ENCODE data around the gene NEK8. TPM values are rescaled to one million over a fixed set of nuclear protein-coding genes. Genes with fewer than 3 reads are reported as not detected.

Gene NEK8
- total and polyA plus RNA-seq, 9 of the 15 experiments (the other 6 are each of a cell fraction or from before 2014, with no cell fraction given): 0.98 to 16.6 (median 4.6) TPM

DNA sequence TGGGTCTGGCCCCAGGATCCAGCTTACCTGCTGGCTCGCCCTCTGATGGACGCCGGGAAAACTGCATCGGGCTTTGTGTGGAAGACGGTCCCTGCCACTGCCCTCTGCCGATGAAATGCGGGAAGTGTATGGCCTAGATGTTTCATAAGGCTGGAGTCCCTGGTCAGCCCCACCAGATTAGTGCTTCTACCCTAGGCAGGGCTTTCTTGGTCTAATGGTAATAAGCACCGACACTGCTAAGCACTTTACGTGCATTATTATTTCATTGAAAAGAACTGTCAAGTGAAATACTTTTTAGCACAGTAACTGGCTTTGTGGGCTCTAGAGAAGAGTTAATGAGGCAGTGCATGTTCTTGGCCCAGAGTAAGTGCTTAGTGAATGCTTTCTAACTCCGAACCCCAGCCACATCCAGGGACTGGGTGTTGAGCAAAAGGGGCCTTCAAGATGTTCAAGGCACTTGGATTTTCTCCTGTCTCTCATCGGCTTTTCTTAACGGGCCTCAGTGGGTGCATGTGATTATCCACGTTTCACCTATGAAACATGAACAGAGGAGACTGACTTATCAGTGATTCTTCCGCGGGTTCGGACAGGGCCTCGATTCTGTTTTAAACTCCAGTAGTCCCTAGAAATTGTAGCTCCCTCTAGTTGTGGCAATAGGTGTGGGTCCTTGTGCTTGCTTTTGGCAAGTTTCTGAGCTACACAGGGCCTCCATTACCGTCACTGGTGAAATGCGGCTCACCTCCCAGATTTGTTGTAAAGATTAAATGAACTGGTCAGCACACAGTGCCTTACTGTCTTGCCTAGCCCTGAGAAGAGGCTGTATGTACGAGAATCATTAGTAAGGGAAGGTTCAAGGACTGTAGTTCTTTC is 21.8 kb downstream of the NEK8 start (continued):
- no peak for TF ChIP-seq PRDM10 (IDR thresholded peaks at IDR 0.05; ENCODE audit: partially characterized antibody)
- no peak for TF ChIP-seq PRPF4 (IDR thresholded peaks at IDR 0.05; ENCODE audit: insufficient read depth, low read depth, low read length, poor library complexity, severe bottlenecking)
- TF ChIP-seq, protein P1, sequence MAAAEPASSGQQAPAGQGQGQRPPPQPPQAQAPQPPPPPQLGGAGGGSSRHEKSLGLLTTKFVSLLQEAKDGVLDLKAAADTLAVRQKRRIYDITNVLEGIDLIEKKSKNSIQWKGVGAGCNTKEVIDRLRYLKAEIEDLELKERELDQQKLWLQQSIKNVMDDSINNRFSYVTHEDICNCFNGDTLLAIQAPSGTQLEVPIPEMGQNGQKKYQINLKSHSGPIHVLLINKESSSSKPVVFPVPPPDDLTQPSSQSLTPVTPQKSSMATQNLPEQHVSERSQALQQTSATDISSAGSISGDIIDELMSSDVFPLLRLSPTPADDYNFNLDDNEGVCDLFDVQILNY (CRISPR knock-in tag; IDR thresholded peaks at IDR 0.05): no peak
- TF ChIP-seq, protein P2, sequence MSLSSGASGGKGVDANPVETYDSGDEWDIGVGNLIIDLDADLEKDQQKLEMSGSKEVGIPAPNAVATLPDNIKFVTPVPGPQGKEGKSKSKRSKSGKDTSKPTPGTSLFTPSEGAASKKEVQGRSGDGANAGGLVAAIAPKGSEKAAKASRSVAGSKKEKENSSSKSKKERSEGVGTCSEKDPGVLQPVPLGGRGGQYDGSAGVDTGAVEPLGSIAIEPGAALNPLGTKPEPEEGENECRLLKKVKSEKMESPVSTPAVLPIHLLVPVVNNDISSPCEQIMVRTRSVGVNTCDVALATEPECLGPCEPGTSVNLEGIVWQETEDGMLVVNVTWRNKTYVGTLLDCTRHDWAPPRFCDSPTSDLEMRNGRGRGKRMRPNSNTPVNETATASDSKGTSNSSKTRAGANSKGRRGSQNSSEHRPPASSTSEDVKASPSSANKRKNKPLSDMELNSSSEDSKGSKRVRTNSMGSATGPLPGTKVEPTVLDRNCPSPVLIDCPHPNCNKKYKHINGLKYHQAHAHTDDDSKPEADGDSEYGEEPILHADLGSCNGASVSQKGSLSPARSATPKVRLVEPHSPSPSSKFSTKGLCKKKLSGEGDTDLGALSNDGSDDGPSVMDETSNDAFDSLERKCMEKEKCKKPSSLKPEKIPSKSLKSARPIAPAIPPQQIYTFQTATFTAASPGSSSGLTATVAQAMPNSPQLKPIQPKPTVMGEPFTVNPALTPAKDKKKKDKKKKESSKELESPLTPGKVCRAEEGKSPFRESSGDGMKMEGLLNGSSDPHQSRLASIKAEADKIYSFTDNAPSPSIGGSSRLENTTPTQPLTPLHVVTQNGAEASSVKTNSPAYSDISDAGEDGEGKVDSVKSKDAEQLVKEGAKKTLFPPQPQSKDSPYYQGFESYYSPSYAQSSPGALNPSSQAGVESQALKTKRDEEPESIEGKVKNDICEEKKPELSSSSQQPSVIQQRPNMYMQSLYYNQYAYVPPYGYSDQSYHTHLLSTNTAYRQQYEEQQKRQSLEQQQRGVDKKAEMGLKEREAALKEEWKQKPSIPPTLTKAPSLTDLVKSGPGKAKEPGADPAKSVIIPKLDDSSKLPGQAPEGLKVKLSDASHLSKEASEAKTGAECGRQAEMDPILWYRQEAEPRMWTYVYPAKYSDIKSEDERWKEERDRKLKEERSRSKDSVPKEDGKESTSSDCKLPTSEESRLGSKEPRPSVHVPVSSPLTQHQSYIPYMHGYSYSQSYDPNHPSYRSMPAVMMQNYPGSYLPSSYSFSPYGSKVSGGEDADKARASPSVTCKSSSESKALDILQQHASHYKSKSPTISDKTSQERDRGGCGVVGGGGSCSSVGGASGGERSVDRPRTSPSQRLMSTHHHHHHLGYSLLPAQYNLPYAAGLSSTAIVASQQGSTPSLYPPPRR (CRISPR knock-in tag; IDR thresholded peaks at IDR 0.05; ENCODE audit: borderline replicate concordance): no peak
- TF ChIP-seq PURB (CRISPR knock-in tag; IDR thresholded peaks at IDR 0.05; ENCODE audit: low read depth): no peak
- no peak for TF ChIP-seq ZNF436 (CRISPR knock-in tag; IDR thresholded peaks at IDR 0.05)
- TF ChIP-seq GTF2E2 (tag; IDR thresholded peaks at IDR 0.05): no peak
- no peak for TF ChIP-seq ZNF354B (CRISPR knock-in tag; IDR thresholded peaks at IDR 0.05)
- no peak for TF ChIP-seq SRF (CRISPR knock-in tag; IDR thresholded peaks at IDR 0.05)
- TF ChIP-seq ZNF384 (IDR thresholded peaks at IDR 0.05; ENCODE audit: low read depth, low read length): peak; percentile 53; the same call in 1 of the 2 replicates
- TF ChIP-seq CBX3 (IDR thresholded peaks at IDR 0.05; ENCODE audit: borderline replicate concordance in 1 of 2, low read length in 2 of 2): peak in 1 of 2 experiments; percentile 82; a peak in 2 of 3 replicates
- no peak for TF ChIP-seq SIRT6 (IDR thresholded peaks at IDR 0.05; ENCODE audit: low read depth, low read length)
- TF ChIP-seq, protein P3, sequence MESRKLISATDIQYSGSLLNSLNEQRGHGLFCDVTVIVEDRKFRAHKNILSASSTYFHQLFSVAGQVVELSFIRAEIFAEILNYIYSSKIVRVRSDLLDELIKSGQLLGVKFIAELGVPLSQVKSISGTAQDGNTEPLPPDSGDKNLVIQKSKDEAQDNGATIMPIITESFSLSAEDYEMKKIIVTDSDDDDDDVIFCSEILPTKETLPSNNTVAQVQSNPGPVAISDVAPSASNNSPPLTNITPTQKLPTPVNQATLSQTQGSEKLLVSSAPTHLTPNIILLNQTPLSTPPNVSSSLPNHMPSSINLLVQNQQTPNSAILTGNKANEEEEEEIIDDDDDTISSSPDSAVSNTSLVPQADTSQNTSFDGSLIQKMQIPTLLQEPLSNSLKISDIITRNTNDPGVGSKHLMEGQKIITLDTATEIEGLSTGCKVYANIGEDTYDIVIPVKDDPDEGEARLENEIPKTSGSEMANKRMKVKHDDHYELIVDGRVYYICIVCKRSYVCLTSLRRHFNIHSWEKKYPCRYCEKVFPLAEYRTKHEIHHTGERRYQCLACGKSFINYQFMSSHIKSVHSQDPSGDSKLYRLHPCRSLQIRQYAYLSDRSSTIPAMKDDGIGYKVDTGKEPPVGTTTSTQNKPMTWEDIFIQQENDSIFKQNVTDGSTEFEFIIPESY (CRISPR knock-in tag; IDR thresholded peaks at IDR 0.05): peak; percentile 70
- no peak for TF ChIP-seq THRAP3 (IDR thresholded peaks at IDR 0.05; ENCODE audit: borderline replicate concordance)
- TF ChIP-seq SLC30A9 (CRISPR knock-in tag; IDR thresholded peaks at IDR 0.05): no peak

Data from K562 (cell line).